Naive thymus-derived CD4-positive, alpha-beta T cell (primary cell): ENCODE data around the gene SYT1. TPM values are rescaled to one million over a fixed set of nuclear protein-coding genes. Genes with fewer than 3 reads are reported as not detected.

Experiments used
- ATAC-seq: fragments of 150-1000 bp; cut with Tn5 transposase; 2 replicates; pipeline ENCODE4 v1.10.0; 2021; ENCODE audit warnings: mild to moderate bottlenecking, moderate library complexity
- CTCF ChIA-PET: fragments of 350-600 bp; sonication (Branson Sonifier 250); formaldehyde crosslinking; loops from one replicate; lab custom pipeline; 2021; ENCODE audit warnings: antibody characterized with exemption; lab: Charles Lee
- POLR2A ChIA-PET: fragments of 350-600 bp; sonication (Branson Sonifier 250); formaldehyde crosslinking; loops from one replicate; lab custom pipeline; 2021; ENCODE audit warnings: antibody characterized with exemption, inconsistent platforms; lab: Charles Lee
- DNase-seq, 9 donors: peaks; one replicate each; pipeline versions ENCODE4 v3.0.0 to v3.0.0-alpha.2; 2020 to 2022; ENCODE audit warnings: mixed read lengths in 1 of 9
- H3K27ac ChIP-seq: one replicate; pipeline ENCODE4 v1.7.0; 2013; ENCODE audit warnings: mild to moderate bottlenecking, low read depth, low read length, moderate library complexity
- H3K27me3 ChIP-seq, 2 donors: one replicate each; pipeline ENCODE4 v1.7.0; 2013; ENCODE audit warnings: low read length in 2 of 2, mild to moderate bottlenecking in 2 of 2, moderate library complexity in 2 of 2; ENCODE audit not compliant: control insufficient read depth in 2 of 2, insufficient read depth in 2 of 2
- H3K36me3 ChIP-seq, 3 experiments: 1 replicate in 2 of 3; 2 replicates in 1 of 3; pipeline ENCODE4 v1.7.0; 2013; ENCODE audit warnings: low read length in 3 of 3, mild to moderate bottlenecking in 3 of 3, moderate library complexity in 1 of 3; ENCODE audit not compliant: insufficient read depth in 3 of 3, control insufficient read depth in 2 of 3
- H3K4me1 ChIP-seq, 2 donors: one replicate each; pipeline ENCODE4 v1.7.0; 2013; ENCODE audit warnings: low read length in 2 of 2, mild to moderate bottlenecking in 2 of 2, moderate library complexity in 1 of 2; ENCODE audit not compliant: control insufficient read depth in 2 of 2, insufficient read depth in 2 of 2
- H3K4me3 ChIP-seq: 2 replicates; pipeline ENCODE4 v1.7.0; 2013; ENCODE audit warnings: mild to moderate bottlenecking, low read length
- H3K9me3 ChIP-seq, 3 experiments: 1 replicate in 2 of 3; 2 replicates in 1 of 3; pipeline ENCODE4 v1.7.0; 2013; ENCODE audit warnings: low read length in 3 of 3; ENCODE audit not compliant: control insufficient read depth in 2 of 3
- H3K27ac Mint-ChIP-seq, 9 donors: one replicate each; pipeline ENCODE4 v1.8.0; 2020 to 2022; ENCODE audit warnings: mixed read lengths in 9 of 9, mild to moderate bottlenecking in 8 of 9, moderate library complexity in 5 of 9, inconsistent platforms in 2 of 9
- H3K27me3 Mint-ChIP-seq, 5 donors: one replicate each; pipeline ENCODE4 v1.8.0; 2021 to 2022; ENCODE audit warnings: mixed read lengths in 5 of 5, mild to moderate bottlenecking in 1 of 5
- H3K36me3 Mint-ChIP-seq, 5 donors: one replicate each; pipeline ENCODE4 v1.8.0; 2020 to 2022; ENCODE audit warnings: mixed read lengths in 5 of 5, mild to moderate bottlenecking in 3 of 5, inconsistent platforms in 1 of 5
- H3K4me1 Mint-ChIP-seq, 7 donors: one replicate each; pipeline ENCODE4 v1.8.0; 2020 to 2022; ENCODE audit warnings: mixed read lengths in 7 of 7, mild to moderate bottlenecking in 3 of 7, inconsistent platforms in 1 of 7
- H3K4me3 Mint-ChIP-seq, 10 donors: one replicate each; pipeline ENCODE4 v1.8.0; 2020 to 2022; ENCODE audit warnings: mild to moderate bottlenecking in 10 of 10, mixed read lengths in 10 of 10, moderate library complexity in 6 of 10, inconsistent platforms in 2 of 10
- H3K9me3 Mint-ChIP-seq, 11 donors: one replicate each; pipeline ENCODE4 v1.8.0; 2020 to 2022; ENCODE audit warnings: mixed read lengths in 11 of 11, mild to moderate bottlenecking in 4 of 11, inconsistent platforms in 1 of 11, moderate library complexity in 1 of 11
- intact Hi-C, 2 donors: fragments of 100-400 bp; cut with micrococcal nuclease; formaldehyde crosslinking; loops; one replicate each; pipeline ENCODE4 v1.15.1; 2023
- polyA plus RNA-seq, 2 donors: library from polyadenylated mRNA; unstranded; fragments of 300-500 nt; fragmentation: Illumina TruSeq; gene quantifications; one replicate each; pipeline ENCODE4 v1.2.3, GENCODE V29; 2021
- total RNA-seq, 6 experiments: library from RNA in 5 of 6; stranded (reverse) in 5 of 6; gene quantifications; 1 replicate in 5 of 6; 2 replicates in 1 of 6; pipeline ENCODE4 v1.2.3 and lab custom pipeline; 2021 to 2026

SYT1 gene
- total and polyA plus RNA-seq, 7 experiments from 2014 or later = 0.98 TPM; not detected in 6

- DNase-seq (no peak), ATAC-seq (no peak)
- no peak overlapping the region for H3K4me3 Mint-ChIP-seq
- no peaks in the 10 kb centered on the region for H3K36me3 Mint-ChIP-seq
- no peaks in the 10 kb centered on the region for H3K27me3 ChIP-seq
- ChIA-PET POLR2A (no interaction called here), CTCF (no interaction called here)
- no peak overlapping the region for H3K27ac Mint-ChIP-seq
- H3K4me1 ChIP-seq = no peaks in the 10 kb centered on the region
- H3K36me3 ChIP-seq = no peaks in the 10 kb centered on the region
- peaks cover 0 to 3% (median 0%) of the 10 kb centered on the region in 11 donors for H3K9me3 Mint-ChIP-seq
- no peak overlapping the region for H3K4me3 ChIP-seq
- no peaks in the 10 kb centered on the region for H3K27me3 Mint-ChIP-seq
- H3K27ac ChIP-seq = no peak overlapping the region
- intact Hi-C loops = no loop called here
- H3K4me1 Mint-ChIP-seq = no peaks in the 10 kb centered on the region
- no peaks in the 10 kb centered on the region for H3K9me3 ChIP-seq
These were observed 431.6 kb downstream of the SYT1 start for GRCh38 chr12:79296133-79296532.

- ATAC-seq (no peak), DNase-seq (no peak)
- H3K4me1 ChIP-seq = no peaks in the 10 kb centered on the region
- Mint-ChIP-seq H3K27me3 (no peaks in the 10 kb centered on the region), H3K36me3 (no peaks in the 10 kb centered on the region), H3K9me3 (peaks cover 0 to under 1% (median 0%) of the 10 kb centered on the region in 11 donors), H3K27ac (no peak overlapping the region), H3K4me3 (no peak overlapping the region), H3K4me1 (no peaks in the 10 kb centered on the region)
- ChIA-PET CTCF (no interaction called here), POLR2A (no interaction called here)
- no peaks in the 10 kb centered on the region for H3K9me3 ChIP-seq
- H3K27ac ChIP-seq = no peak overlapping the region
- H3K36me3 ChIP-seq = no peaks in the 10 kb centered on the region
- no peak overlapping the region for H3K4me3 ChIP-seq
- no peaks in the 10 kb centered on the region for H3K27me3 ChIP-seq
- intact Hi-C loops = no loop called here
These were observed 432.3 kb downstream of the SYT1 start for GRCh38 chr12:79296871-79297270.

GRCh38 chr12:79298506-79298905 lies 433.9 kb downstream of the SYT1 start:
- no peaks in the 10 kb centered on the region for H3K36me3 ChIP-seq
- ATAC-seq (no peak), DNase-seq (no peak)
- Mint-ChIP-seq H3K4me3 (no peak overlapping the region), H3K27me3 (no peaks in the 10 kb centered on the region), H3K36me3 (no peaks in the 10 kb centered on the region), H3K9me3 (peaks cover 0 to 2% (median 0%) of the 10 kb centered on the region in 11 donors), H3K27ac (no peak overlapping the region), H3K4me1 (no peaks in the 10 kb centered on the region)
- H3K4me1 ChIP-seq = no peaks in the 10 kb centered on the region
- ChIA-PET CTCF (no interaction called here), POLR2A (no interaction called here)
- no peak overlapping the region for H3K27ac ChIP-seq
- H3K9me3 ChIP-seq = no peaks in the 10 kb centered on the region
- H3K27me3 ChIP-seq = no peaks in the 10 kb centered on the region
- intact Hi-C loops = no loop called here
- no peak overlapping the region for H3K4me3 ChIP-seq

GRCh38 chr12:79299447-79300198 lies 435.0 kb downstream of the SYT1 start:
- Histone ChIP-seq H3K27me3 (no peaks in the 10 kb centered on the region), H3K36me3 (no peaks in the 10 kb centered on the region), H3K4me1 (no peaks in the 10 kb centered on the region), H3K9me3 (no peaks in the 10 kb centered on the region), H3K4me3 (no peak overlapping the region), H3K27ac (no peak overlapping the region)
- Mint-ChIP-seq H3K27me3 (no peaks in the 10 kb centered on the region), H3K9me3 (peaks cover 0 to 2% (median 0%) of the 10 kb centered on the region in 11 donors), H3K27ac (no peak overlapping the region), H3K4me1 (no peaks in the 10 kb centered on the region), H3K4me3 (no peak overlapping the region), H3K36me3 (no peaks in the 10 kb centered on the region)
- intact Hi-C loops = no loop called here
- CTCF ChIA-PET = no interaction called here
- ATAC-seq = no peak
- no peak for DNase-seq
- POLR2A ChIA-PET = no interaction called here

- Mint-ChIP-seq H3K27ac (no peak overlapping the region), H3K4me1 (no peaks in the 10 kb centered on the region), H3K27me3 (no peaks in the 10 kb centered on the region), H3K4me3 (no peak overlapping the region), H3K36me3 (no peaks in the 10 kb centered on the region), H3K9me3 (peaks cover 0 to 2% (median 0%) of the 10 kb centered on the region in 11 donors)
- no peak for DNase-seq
- no peaks in the 10 kb centered on the region for H3K36me3 ChIP-seq
- no peaks in the 10 kb centered on the region for H3K27me3 ChIP-seq
- ATAC-seq = no peak
- H3K4me1 ChIP-seq = no peaks in the 10 kb centered on the region
- POLR2A ChIA-PET = no interaction called here
- H3K27ac ChIP-seq = no peak overlapping the region
- H3K4me3 ChIP-seq = no peak overlapping the region
- intact Hi-C loops = no loop called here
- H3K9me3 ChIP-seq = no peaks in the 10 kb centered on the region
- CTCF ChIA-PET = no interaction called here
These were observed 435.6 kb downstream of the SYT1 start for GRCh38 chr12:79300199-79300568.

- Histone ChIP-seq H3K4me3 (no peak overlapping the region), H3K4me1 (no peaks in the 10 kb centered on the region), H3K36me3 (no peaks in the 10 kb centered on the region), H3K9me3 (no peaks in the 10 kb centered on the region), H3K27me3 (no peaks in the 10 kb centered on the region), H3K27ac (no peak overlapping the region)
- Mint-ChIP-seq H3K4me3 (no peak overlapping the region), H3K4me1 (no peaks in the 10 kb centered on the region), H3K36me3 (no peaks in the 10 kb centered on the region), H3K27ac (no peak overlapping the region), H3K9me3 (peaks cover 0 to 2% (median 0%) of the 10 kb centered on the region in 11 donors), H3K27me3 (no peaks in the 10 kb centered on the region)
- DNase-seq (no peak), ATAC-seq (no peak)
- intact Hi-C loops = no loop called here
- ChIA-PET CTCF (no interaction called here), POLR2A (no interaction called here)
These were observed 436.6 kb downstream of the SYT1 start for GRCh38 chr12:79301181-79301580.

GRCh38 chr12:79302162-79302814 lies 437.7 kb downstream of the SYT1 start:
- ChIA-PET POLR2A (no interaction called here), CTCF (no interaction called here)
- ATAC-seq (no peak), DNase-seq (no peak)
- H3K4me3 ChIP-seq = no peak overlapping the region
- H3K4me1 ChIP-seq = no peaks in the 10 kb centered on the region
- Mint-ChIP-seq H3K36me3 (no peaks in the 10 kb centered on the region), H3K4me1 (no peaks in the 10 kb centered on the region), H3K27me3 (no peaks in the 10 kb centered on the region), H3K9me3 (peaks cover 0 to 2% (median 0%) of the 10 kb centered on the region in 11 donors), H3K4me3 (no peak overlapping the region), H3K27ac (no peak overlapping the region)
- no peaks in the 10 kb centered on the region for H3K9me3 ChIP-seq
- no peaks in the 10 kb centered on the region for H3K36me3 ChIP-seq
- no peaks in the 10 kb centered on the region for H3K27me3 ChIP-seq
- no peak overlapping the region for H3K27ac ChIP-seq
- intact Hi-C loops = no loop called here
